SU-DHL-6 (cell line): ENCODE results near the gene RGR.

ENCODE experiments used
- H2AFZ ChIP-seq: fragments of 200-600 bp; sonication (generic); 2 replicates; pipeline ENCODE4 v1.6.1; 2014; ENCODE audit warnings: low read depth, mild to moderate bottlenecking, moderate library complexity, mixed read lengths, antibody characterized with exemption, low read length; ENCODE audit not compliant: severe bottlenecking
- H3F3A ChIP-seq: fragments of 200-600 bp; shearing (Covaris generic); 2 replicates; pipeline ENCODE4 v1.6.0; 2016; ENCODE audit warnings: antibody characterized with exemption, mild to moderate bottlenecking; ENCODE audit not compliant: insufficient read depth
- H3K27ac ChIP-seq: fragments of 200-600 bp; sonication (generic); 2 replicates; pipeline ENCODE4 v1.5.1; 2016; ENCODE audit warnings: low read depth, mild to moderate bottlenecking, low read length, moderate library complexity, mixed read lengths
- H3K27me3 ChIP-seq: fragments of 200-600 bp; sonication (generic), shearing (Covaris generic); 2 replicates; pipeline ENCODE4 v1.6.0; 2014; ENCODE audit warnings: mild to moderate bottlenecking, low read length
- H3K36me3 ChIP-seq: fragments of 200-600 bp; sonication (generic); 2 replicates; pipeline ENCODE4 v1.6.1; 2014; ENCODE audit warnings: mild to moderate bottlenecking, low read length, mixed read lengths
- H3K4me2 ChIP-seq: fragments of 300-600, 200-600 bp; shearing (Covaris generic), sonication (generic); 2 replicates; pipeline ENCODE4 v1.6.0; 2014; ENCODE audit warnings: low read length, low read depth, mild to moderate bottlenecking; ENCODE audit not compliant: poor library complexity, severe bottlenecking
- H3K4me3 ChIP-seq: fragments of 200-600 bp; sonication (generic); 2 replicates; pipeline ENCODE4 v1.5.1; 2014; ENCODE audit warnings: antibody characterized with exemption, low read length, mild to moderate bottlenecking, mixed read lengths; ENCODE audit not compliant: insufficient read depth, poor library complexity, severe bottlenecking
- H3K79me2 ChIP-seq: fragments of 200-600 bp; sonication (generic); 2 replicates; pipeline ENCODE4 v1.6.1; 2014; ENCODE audit warnings: mild to moderate bottlenecking, low read length, moderate library complexity; ENCODE audit not compliant: insufficient read depth
- H3K9ac ChIP-seq: fragments of 200-600 bp; sonication (generic); 2 replicates; pipeline ENCODE4 v1.7.0; 2014; ENCODE audit warnings: mild to moderate bottlenecking, low read length
- H3K9me2 ChIP-seq: fragments of 200-600 bp; sonication (generic); replicated peaks from 2 replicates; pipeline ENCODE4 v1.6.1; 2014; ENCODE audit warnings: low read length; ENCODE audit not compliant: insufficient read depth
- H3K9me3 ChIP-seq: fragments of 200-600 bp; sonication (generic); 2 replicates; pipeline ENCODE4 v1.6.1; 2014; ENCODE audit warnings: low read length, mixed read lengths; ENCODE audit not compliant: insufficient read depth
- H4K20me1 ChIP-seq: fragments of 200-600 bp; sonication (generic); 2 replicates; pipeline ENCODE4 v1.6.1; 2014; ENCODE audit warnings: low read depth, mild to moderate bottlenecking, antibody characterized with exemption, low read length, moderate library complexity, mixed read lengths
- CTCF ChIP-seq: fragments of 200-600 bp; sonication (generic); IDR thresholded peaks from one replicate; pipeline ENCODE4 v1.5.1; 2017; ENCODE audit warnings: antibody characterized with exemption, mild to moderate bottlenecking, low read length, moderate library complexity; ENCODE audit not compliant: insufficient read depth, poor library complexity, severe bottlenecking
- EZH2phosphoT487 ChIP-seq: fragments of 200-600 bp; sonication (generic), shearing (Covaris generic); conservative IDR thresholded peaks from 2 replicates; pipeline ENCODE4 v1.6.1; 2018; ENCODE audit warnings: mild to moderate bottlenecking, antibody characterized with exemption, low read length, moderate library complexity, mixed read lengths

The RGR gene

GRCh38 chr10:84241185-84241790 is 3.6 kb upstream of the RGR start, which contains the start of gene LRIT1:
LRIT1 (minus strand) TSS chr10:84241546; CDS start chr10:84241439, 107 bp downstream.
- Histone ChIP-seq H4K20me1 (no peaks in the 10 kb centered on the region), H2AFZ (no peak within 1 kb of the TSS), H3K9me3 (no peaks in the 10 kb centered on the region), H3K79me2 (no peaks in the 10 kb centered on the region), H3K9me2 (no peaks in the 10 kb centered on the region), H3K9ac (no peak within 1 kb of the TSS), H3K27ac (no peak within 1 kb of the TSS), H3F3A (no peaks in the 10 kb centered on the region), H3K4me3 (no peak within 1 kb of the TSS), H3K36me3 (no peaks in the 10 kb centered on the region), H3K27me3 (no peaks in the 10 kb centered on the region), H3K4me2 (no peak within 1 kb of the TSS)
- no peak for TF ChIP-seq CTCF
- TF ChIP-seq EZH2phosphoT487 = no peak

- no peaks in the 10 kb centered on the region for H3K79me2 ChIP-seq
- no peaks in the 10 kb centered on the region for H3K9me3 ChIP-seq
- no peak overlapping the region for H3K4me3 ChIP-seq
- no peak overlapping the region for H3K27ac ChIP-seq
- no peaks in the 10 kb centered on the region for H3K27me3 ChIP-seq
- no peaks in the 10 kb centered on the region for H3K36me3 ChIP-seq
- no peak for TF ChIP-seq EZH2phosphoT487
- no peak for TF ChIP-seq CTCF
- H2AFZ ChIP-seq = no peak overlapping the region
- no peaks in the 10 kb centered on the region for H4K20me1 ChIP-seq
- H3K4me2 ChIP-seq = no peak overlapping the region
- no peak overlapping the region for H3K9ac ChIP-seq
- H3F3A ChIP-seq = no peaks in the 10 kb centered on the region
- no peaks in the 10 kb centered on the region for H3K9me2 ChIP-seq
Measured at GRCh38 chr10:84243759-84244158, 1.1 kb upstream of the RGR start.

GRCh38 chr10:84247496-84247895 is 2.6 kb downstream of the RGR start:
- Histone ChIP-seq H3K27ac (no peak overlapping the region), H3K36me3 (no peaks in the 10 kb centered on the region), H3K27me3 (no peaks in the 10 kb centered on the region), H2AFZ (no peak overlapping the region), H3K9ac (no peak overlapping the region), H3K4me3 (no peak overlapping the region), H4K20me1 (no peaks in the 10 kb centered on the region), H3K4me2 (no peak overlapping the region), H3F3A (no peaks in the 10 kb centered on the region), H3K9me3 (no peaks in the 10 kb centered on the region), H3K79me2 (no peaks in the 10 kb centered on the region), H3K9me2 (no peaks in the 10 kb centered on the region)
- TF ChIP-seq EZH2phosphoT487 (no peak), CTCF (no peak)
